Ishikawa (cell line): ENCODE data around the gene NUCB1.

Source experiments
- CEBPB ChIP-seq: IDR thresholded peaks from 2 replicates; pipeline ENCODE4 v1.6.1; 2012
- CREB1 ChIP-seq: IDR thresholded peaks from 2 replicates; pipeline ENCODE4 v1.6.1; 2012; ENCODE audit warnings: low read depth
- EGR1 ChIP-seq: IDR thresholded peaks from 2 replicates; pipeline ENCODE4 v1.6.1; 2012
- EP300 ChIP-seq: IDR thresholded peaks from 2 replicates; pipeline ENCODE4 v1.6.1; 2012; ENCODE audit warnings: borderline replicate concordance
- FOXM1 ChIP-seq: IDR thresholded peaks from 2 replicates; pipeline ENCODE4 v1.6.1; 2012; ENCODE audit warnings: low read depth, borderline replicate concordance
- MAX ChIP-seq: IDR thresholded peaks from 2 replicates; pipeline ENCODE4 v1.6.1; 2012
- NFIC ChIP-seq: IDR thresholded peaks from 2 replicates; pipeline ENCODE4 v1.6.1; 2012
- RAD21 ChIP-seq: IDR thresholded peaks from 2 replicates; pipeline ENCODE4 v1.6.1; 2012; ENCODE audit warnings: low read depth
- TAF1 ChIP-seq: IDR thresholded peaks from 2 replicates; pipeline ENCODE4 v1.6.1; 2012; ENCODE audit warnings: low read depth, mild to moderate bottlenecking
- TCF12 ChIP-seq: IDR thresholded peaks from 2 replicates; pipeline ENCODE4 v1.6.1; 2012; ENCODE audit warnings: low read depth
- TEAD4 ChIP-seq: IDR thresholded peaks from 2 replicates; pipeline ENCODE4 v1.6.1; 2012
- YY1 ChIP-seq: IDR thresholded peaks from 2 replicates; pipeline ENCODE4 v1.6.1; 2012; ENCODE audit warnings: low read depth
- TF ChIP-seq, protein P1 (sequence below): IDR thresholded peaks from 2 replicates; pipeline ENCODE4 v1.6.1; 2012; ENCODE audit warnings: low read depth, mild to moderate bottlenecking
- TF ChIP-seq, protein P2 (sequence below): IDR thresholded peaks from 2 replicates; pipeline ENCODE4 v1.6.1; 2012

DNA sequence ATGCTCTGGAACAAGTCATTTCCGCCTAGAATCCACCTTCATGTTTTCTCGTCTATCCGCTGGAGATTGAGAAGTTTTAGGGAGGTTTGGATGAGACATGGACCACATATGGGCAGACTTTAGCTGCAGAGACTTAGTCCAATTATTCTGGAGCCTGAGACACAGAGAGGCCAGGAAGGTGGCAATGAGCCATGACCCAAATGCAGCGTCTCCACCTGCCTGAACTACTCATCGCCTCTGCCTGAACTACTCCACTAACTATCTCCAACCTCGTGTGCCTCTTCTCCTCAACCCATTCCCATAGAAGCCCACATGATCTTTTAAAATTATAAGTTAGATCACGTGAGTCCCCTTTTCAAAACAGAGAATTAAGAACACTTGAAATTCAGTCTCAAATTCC, 37.3 kb upstream of the NUCB1 start:
- TF ChIP-seq CEBPB (no peak), TEAD4 (no peak), RAD21 (no peak), NFIC (no peak), CREB1 (no peak), EGR1 (no peak), YY1 (no peak), TAF1 (no peak), EP300 (no peak), FOXM1 (no peak), MAX (no peak), TCF12 (no peak)
- TF ChIP-seq, protein P1, sequence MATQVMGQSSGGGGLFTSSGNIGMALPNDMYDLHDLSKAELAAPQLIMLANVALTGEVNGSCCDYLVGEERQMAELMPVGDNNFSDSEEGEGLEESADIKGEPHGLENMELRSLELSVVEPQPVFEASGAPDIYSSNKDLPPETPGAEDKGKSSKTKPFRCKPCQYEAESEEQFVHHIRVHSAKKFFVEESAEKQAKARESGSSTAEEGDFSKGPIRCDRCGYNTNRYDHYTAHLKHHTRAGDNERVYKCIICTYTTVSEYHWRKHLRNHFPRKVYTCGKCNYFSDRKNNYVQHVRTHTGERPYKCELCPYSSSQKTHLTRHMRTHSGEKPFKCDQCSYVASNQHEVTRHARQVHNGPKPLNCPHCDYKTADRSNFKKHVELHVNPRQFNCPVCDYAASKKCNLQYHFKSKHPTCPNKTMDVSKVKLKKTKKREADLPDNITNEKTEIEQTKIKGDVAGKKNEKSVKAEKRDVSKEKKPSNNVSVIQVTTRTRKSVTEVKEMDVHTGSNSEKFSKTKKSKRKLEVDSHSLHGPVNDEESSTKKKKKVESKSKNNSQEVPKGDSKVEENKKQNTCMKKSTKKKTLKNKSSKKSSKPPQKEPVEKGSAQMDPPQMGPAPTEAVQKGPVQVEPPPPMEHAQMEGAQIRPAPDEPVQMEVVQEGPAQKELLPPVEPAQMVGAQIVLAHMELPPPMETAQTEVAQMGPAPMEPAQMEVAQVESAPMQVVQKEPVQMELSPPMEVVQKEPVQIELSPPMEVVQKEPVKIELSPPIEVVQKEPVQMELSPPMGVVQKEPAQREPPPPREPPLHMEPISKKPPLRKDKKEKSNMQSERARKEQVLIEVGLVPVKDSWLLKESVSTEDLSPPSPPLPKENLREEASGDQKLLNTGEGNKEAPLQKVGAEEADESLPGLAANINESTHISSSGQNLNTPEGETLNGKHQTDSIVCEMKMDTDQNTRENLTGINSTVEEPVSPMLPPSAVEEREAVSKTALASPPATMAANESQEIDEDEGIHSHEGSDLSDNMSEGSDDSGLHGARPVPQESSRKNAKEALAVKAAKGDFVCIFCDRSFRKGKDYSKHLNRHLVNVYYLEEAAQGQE: no peak
- TF ChIP-seq, protein P2, sequence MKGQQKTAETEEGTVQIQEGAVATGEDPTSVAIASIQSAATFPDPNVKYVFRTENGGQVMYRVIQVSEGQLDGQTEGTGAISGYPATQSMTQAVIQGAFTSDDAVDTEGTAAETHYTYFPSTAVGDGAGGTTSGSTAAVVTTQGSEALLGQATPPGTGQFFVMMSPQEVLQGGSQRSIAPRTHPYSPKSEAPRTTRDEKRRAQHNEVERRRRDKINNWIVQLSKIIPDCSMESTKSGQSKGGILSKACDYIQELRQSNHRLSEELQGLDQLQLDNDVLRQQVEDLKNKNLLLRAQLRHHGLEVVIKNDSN: no peak
